T-helper 17 cell (primary cell): ENCODE measurements around the gene CST3. TPM values are rescaled to one million over a fixed set of nuclear protein-coding genes. Genes with fewer than 3 reads are reported as not detected.

ENCODE experiments used
- ATAC-seq: fragments of 150-1000 bp; cut with Tn5 transposase; 2 replicates; pipeline ENCODE4 v1.10.0; 2021; ENCODE audit warnings: mild to moderate bottlenecking, moderate library complexity
- DNase-seq, 3 donors: peaks; one replicate each; pipeline versions ENCODE4 v3.0.0 to v3.0.0-alpha.2; 2020 to 2021
- H3K9me3 ChIP-seq: one replicate; pipeline ENCODE4 v1.7.0; 2013; ENCODE audit warnings: low read length, mild to moderate bottlenecking; ENCODE audit not compliant: control insufficient read depth, poor library complexity, severe bottlenecking
- H3K27ac Mint-ChIP-seq: one replicate; pipeline ENCODE4 v1.8.0; 2022; ENCODE audit warnings: mild to moderate bottlenecking, moderate library complexity, mixed read lengths
- H3K27me3 Mint-ChIP-seq: one replicate; pipeline ENCODE4 v1.8.0; 2022; ENCODE audit warnings: mixed read lengths
- H3K36me3 Mint-ChIP-seq: one replicate; pipeline ENCODE4 v1.8.0; 2022; ENCODE audit warnings: low read depth, mixed read lengths
- H3K4me1 Mint-ChIP-seq: one replicate; pipeline ENCODE4 v1.8.0; 2022; ENCODE audit warnings: mild to moderate bottlenecking, mixed read lengths
- H3K4me3 Mint-ChIP-seq: one replicate; pipeline ENCODE4 v1.8.0; 2022; ENCODE audit warnings: mild to moderate bottlenecking, moderate library complexity, mixed read lengths
- total RNA-seq, 4 donors: library from RNA in 2 of 4; stranded (reverse) in 2 of 4; gene quantifications; one replicate each; pipeline ENCODE4 v1.2.3 and lab custom pipeline; 2022 to 2026

The CST3 gene
- total RNA-seq, 2 donors from 2014 or later = 29.5 to 87.5 TPM

DNA sequence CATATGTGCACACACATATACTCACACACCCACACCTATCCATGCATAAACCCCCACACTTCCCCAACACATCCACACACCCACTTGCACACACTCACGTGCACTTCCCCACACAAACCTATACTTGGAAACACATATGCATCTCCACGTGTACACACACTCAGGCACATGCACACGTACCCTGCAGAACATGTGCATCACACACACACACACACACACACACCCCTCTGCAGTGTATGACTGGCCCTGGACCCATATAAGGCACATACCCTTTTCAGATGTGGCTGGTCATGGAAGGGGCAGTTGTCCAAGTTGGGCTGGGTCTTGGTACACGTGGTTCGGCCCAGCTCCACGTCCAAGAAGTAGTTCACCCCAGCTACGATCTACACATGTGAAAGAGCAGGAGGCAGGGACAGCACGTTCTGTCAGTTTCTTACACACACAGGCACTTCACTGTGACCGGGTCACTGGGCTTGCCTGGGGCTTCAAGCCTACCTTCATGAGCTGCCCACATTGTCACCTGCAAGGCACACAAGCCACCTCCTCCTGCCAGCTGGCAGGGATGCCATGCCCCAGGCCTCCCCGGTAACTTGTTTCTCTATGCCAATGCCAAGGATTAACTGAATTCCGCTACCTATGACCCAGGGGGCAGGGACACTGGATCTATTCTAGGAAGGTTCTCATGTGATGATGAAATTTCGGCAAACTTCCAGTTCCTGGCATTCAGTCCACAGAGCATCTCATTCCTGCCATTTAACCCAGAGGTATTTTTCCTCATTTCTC lies 2.6 kb downstream of the CST3 start:
- Mint-ChIP-seq H3K4me1 (peaks cover 6% of the 10 kb centered on the region), H3K4me3 (no peak overlapping the region), H3K36me3 (peaks cover 5% of the 10 kb centered on the region), H3K27ac (no peak overlapping the region), H3K27me3 (peaks cover 51% of the 10 kb centered on the region)
- ATAC-seq (no peak), DNase-seq (no peak)
- no peaks in the 10 kb centered on the region for H3K9me3 ChIP-seq

- Mint-ChIP-seq H3K4me3 (no peak overlapping the region), H3K36me3 (peaks cover 5% of the 10 kb centered on the region), H3K27me3 (peaks cover 42% of the 10 kb centered on the region), H3K4me1 (peaks cover 6% of the 10 kb centered on the region), H3K27ac (no peak overlapping the region)
- DNase-seq (no peak), ATAC-seq (no peak)
- H3K9me3 ChIP-seq = no peaks in the 10 kb centered on the region
Measured at GRCh38 chr20:23634044-23634801, 3.5 kb downstream of the CST3 start.

DNA sequence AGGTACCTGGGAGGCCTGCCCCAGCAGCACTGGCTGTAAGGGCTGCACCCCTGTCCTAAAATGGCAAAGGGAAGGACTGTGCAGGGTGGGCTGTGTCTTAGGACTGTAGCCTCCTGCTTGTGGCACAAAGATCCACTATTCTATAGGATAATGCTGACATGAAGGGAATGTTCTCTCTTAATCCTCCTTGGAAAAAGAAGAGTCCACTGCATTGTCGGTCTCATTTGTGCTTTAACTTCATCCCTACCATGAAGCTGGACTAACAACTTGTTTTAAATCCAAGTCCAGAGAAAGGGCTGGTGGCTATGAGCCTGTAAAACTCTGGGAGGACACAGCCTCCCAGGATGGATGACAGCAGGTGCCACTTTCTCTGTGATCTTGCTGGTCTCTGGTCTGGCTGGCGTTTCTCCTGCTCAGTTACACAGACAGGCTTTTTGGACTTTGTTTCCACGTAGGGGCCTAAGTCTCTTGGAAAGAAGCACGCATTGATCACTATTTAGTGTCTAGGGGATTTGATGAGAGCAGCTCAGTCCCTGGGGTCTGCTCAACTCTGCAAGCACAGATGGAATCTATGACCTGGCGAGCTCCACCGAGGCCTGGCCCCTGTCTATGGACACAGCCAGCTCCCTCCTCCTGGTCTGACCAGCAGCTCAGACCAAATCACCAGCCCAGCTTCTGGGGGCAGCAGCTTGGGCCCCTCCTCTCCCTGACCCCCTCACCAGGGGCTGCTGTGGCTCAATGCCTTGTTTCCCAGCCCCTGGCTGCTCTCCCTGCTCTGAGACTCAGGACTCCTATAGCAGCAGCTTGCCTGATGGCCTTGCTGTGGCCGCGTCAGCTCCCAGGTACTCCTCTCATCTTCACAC lies 4.8 kb downstream of the CST3 start:
- H3K27me3 Mint-ChIP-seq = peaks cover 42% of the 10 kb centered on the region
- H3K4me3 Mint-ChIP-seq = no peak overlapping the region
- no peak for ATAC-seq
- peaks cover 6% of the 10 kb centered on the region for H3K4me1 Mint-ChIP-seq
- no peaks in the 10 kb centered on the region for H3K9me3 ChIP-seq
- peaks cover 7% of the 10 kb centered on the region for H3K36me3 Mint-ChIP-seq
- H3K27ac Mint-ChIP-seq = no peak overlapping the region
- DNase-seq = no peak

DNA sequence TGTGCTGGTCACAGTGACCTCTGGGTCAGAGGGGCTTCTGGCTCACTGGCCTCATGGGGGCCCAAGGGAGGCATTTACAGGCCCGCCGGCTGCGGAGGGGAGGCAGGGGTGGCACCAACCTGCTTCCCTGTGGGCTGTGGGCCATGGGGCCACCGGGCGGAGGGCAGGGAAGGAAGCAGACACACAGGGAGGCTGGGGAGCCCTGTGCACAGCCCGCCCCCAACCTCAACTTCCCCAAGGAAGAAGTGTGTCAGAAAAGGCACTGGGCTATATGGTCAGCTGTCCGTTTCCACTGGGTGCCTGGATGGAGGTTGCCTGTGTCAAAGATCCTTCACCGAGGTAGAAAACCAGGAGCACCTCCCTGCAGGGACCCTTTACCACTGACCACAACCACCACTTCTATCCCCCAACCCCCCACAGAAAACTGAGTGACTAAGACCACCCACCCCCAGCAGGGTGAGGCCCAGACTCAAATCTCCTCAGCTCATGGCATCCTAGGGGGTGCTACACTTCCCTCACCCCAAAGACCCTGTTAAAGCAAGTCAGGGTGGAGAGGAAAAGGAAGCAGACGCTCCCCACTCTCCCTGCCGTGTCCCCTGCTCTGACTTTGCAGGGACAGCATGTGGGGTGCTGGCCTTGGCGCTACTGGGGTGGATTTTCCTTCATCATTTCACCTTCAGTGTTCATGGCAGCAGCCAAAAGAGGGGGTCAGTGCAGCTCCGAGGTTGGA lies 5.6 kb downstream of the CST3 start:
- DNase-seq = no peak
- Mint-ChIP-seq H3K27me3 (peaks cover 42% of the 10 kb centered on the region), H3K4me1 (peaks cover 6% of the 10 kb centered on the region), H3K36me3 (peaks cover 7% of the 10 kb centered on the region), H3K27ac (no peak overlapping the region), H3K4me3 (no peak overlapping the region)
- ATAC-seq = no peak
- no peaks in the 10 kb centered on the region for H3K9me3 ChIP-seq

DNA sequence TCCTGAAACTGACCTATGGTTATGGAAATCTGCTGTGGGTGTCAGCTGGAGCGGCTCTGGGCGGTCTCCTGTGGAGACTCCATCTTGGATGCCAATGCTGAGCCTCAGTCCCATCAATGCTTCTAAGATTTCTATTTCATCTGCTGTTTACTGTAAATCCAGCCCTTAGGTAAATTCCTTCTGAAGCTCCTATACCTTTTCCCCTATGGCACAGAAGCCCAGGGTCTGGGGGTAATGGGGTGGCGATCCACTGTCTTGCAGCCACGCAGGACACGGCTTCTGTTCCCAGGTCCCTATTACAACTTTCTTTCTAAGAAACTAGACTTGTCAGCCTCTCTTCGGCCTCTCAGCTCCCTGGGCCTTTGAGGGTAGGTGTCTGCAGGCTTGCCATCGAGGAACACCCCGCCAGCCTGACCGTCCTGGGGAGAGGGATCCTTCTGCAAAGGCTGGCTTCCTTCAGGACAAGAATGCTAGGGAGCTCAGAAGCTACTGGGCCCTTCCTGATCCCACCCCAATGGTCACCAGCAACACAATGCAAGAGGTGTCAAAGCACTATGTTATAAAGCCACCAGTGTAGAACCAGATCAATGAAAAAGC lies 6.4 kb downstream of the CST3 start:
- H3K9me3 ChIP-seq = no peaks in the 10 kb centered on the region
- Mint-ChIP-seq H3K36me3 (peaks cover 4% of the 10 kb centered on the region), H3K4me3 (no peak overlapping the region), H3K4me1 (peaks cover 4% of the 10 kb centered on the region), H3K27ac (no peak overlapping the region), H3K27me3 (peaks cover 34% of the 10 kb centered on the region)
- DNase-seq = no peak
- ATAC-seq = no peak

DNA sequence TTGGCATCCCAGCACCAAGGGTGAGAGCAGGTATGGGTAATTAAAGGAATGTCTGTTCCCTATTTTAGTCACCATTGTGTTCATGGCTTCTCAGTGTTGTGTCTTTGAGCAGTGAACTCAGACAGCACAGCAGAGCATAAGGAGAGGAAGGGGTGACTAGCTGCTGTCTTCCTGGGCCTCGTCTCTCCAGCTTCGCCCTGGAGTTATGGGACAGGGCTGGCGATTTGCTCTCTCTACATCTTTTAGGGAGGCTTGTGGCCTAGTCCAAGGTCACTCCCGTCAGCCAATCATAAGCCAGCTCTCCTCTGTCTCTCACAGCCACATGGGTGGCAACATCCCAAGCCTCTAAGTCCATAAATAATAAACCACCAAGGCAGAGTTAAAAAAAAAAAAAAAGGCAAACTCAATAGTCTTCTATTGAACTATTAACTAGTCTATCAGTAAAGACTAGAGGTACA lies 7.3 kb downstream of the CST3 start:
- ATAC-seq (no peak), DNase-seq (no peak)
- H3K27me3 Mint-ChIP-seq = peaks cover 30% of the 10 kb centered on the region
- H3K4me3 Mint-ChIP-seq = no peak overlapping the region
- H3K4me1 Mint-ChIP-seq = peaks cover 4% of the 10 kb centered on the region
- no peaks in the 10 kb centered on the region for H3K9me3 ChIP-seq
- H3K36me3 Mint-ChIP-seq = peaks cover 4% of the 10 kb centered on the region
- no peak overlapping the region for H3K27ac Mint-ChIP-seq

DNA sequence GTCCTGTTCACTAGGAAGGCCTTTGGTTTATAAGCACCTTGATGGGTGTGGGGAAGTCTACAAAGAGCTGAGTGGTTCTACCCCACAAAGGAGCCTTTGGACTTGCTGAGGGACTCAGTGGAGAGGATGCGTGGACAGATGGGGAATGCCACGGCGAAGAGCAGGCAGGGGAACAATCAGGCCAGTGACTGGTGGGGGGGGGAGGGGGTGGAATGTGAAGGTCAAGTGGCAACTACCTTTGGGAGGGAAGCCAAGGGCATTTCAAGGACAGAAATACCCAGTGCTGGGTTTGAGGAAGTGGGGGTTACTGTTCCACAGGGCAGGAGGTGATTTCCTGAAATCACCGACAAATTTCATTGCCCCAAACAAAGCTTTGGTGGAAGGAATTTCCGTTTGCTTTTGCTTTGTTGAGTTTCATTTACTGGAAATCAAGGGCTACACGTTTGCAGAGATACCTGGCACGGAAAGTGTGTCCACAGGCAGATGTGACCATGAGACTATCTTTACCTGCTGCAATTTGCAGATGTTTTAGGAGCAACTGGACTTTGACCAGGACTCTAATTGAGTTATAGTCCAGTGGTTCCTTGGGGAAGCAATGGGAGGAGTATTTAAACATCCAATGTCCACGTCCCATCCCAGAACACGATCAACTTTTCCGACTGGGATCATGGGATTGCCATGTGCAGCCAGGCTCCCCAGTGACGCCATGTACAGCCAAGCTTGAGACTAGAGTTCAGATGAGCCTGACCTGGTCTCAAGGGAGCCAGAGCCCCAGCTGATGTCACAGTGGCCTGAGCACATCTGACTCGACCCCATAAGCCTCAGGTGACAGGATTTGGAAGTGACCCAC lies 8.0 kb downstream of the CST3 start:
- no peak overlapping the region for H3K4me3 Mint-ChIP-seq
- no peak overlapping the region for H3K27ac Mint-ChIP-seq
- no peak for DNase-seq
- no peak for ATAC-seq
- no peaks in the 10 kb centered on the region for H3K9me3 ChIP-seq
- peaks cover under 1% of the 10 kb centered on the region for H3K4me1 Mint-ChIP-seq
- H3K27me3 Mint-ChIP-seq = peaks cover 23% of the 10 kb centered on the region
- H3K36me3 Mint-ChIP-seq = peaks cover 4% of the 10 kb centered on the region

DNA sequence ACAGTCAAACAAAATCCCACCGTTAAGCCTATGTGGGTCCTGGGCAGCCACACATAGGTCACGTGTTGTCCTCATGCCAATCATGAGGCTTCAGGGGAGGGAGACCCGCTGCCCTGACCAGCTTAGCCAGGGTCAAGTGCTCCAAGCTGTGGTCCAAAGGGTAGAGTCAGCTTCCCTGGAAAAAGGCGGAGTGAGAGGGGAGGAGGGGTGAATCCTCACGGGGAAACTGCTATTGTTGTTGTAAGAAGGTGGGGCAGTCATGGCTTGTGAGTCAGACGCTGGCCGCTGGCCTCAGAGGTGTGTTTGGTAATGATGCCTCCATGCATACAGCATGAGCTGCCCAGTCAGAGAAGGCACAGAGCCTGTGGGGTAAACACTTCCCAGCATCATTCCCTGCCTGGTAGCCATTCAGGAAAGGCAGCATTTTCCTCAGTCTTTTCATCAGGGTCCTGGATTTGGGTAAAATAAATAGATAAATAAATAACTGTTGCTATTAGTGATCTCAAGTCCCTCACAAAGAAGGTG lies 8.7 kb downstream of the CST3 start:
- H3K27ac Mint-ChIP-seq = no peak overlapping the region
- peaks cover 21% of the 10 kb centered on the region for H3K27me3 Mint-ChIP-seq
- H3K9me3 ChIP-seq = no peaks in the 10 kb centered on the region
- DNase-seq = no peak
- peaks cover 3% of the 10 kb centered on the region for H3K4me1 Mint-ChIP-seq
- no peak for ATAC-seq
- H3K36me3 Mint-ChIP-seq = peaks cover 2% of the 10 kb centered on the region
- no peak overlapping the region for H3K4me3 Mint-ChIP-seq

DNA sequence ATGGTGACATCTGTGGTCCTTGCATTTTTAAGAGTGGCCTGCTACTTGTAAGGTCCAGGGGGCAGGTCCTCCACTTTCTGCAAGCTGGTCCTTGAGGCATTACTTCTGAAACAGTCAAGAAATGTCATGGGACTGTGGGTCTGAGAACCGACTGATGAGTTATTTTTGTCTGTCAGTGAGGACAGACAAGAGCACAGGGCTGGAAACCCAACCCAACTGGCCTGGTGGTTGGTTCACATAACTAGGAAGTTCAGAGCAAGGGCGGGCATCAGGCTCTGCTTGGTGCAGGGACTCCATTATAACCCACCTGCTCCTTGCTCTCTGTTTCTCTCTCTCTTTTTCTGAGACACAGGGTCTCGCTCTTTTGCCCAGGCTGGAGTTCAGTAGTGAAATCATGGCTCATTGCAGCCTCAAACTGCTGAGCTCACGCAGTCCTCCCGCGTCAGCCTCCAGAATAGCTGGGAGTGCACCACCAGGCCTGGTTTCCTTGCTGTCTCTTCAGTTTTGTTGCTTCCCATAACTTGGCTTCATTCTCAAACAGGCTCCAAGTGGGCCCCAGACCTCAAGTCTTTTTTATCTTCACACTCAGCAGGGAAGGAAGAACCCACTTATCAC lies 9.2 kb downstream of the CST3 start:
- Mint-ChIP-seq H3K27ac (no peak overlapping the region), H3K4me1 (peaks cover 3% of the 10 kb centered on the region), H3K27me3 (peaks cover 23% of the 10 kb centered on the region), H3K4me3 (no peak overlapping the region), H3K36me3 (peaks cover 2% of the 10 kb centered on the region)
- ATAC-seq = no peak
- no peak for DNase-seq
- no peaks in the 10 kb centered on the region for H3K9me3 ChIP-seq

- no peak overlapping the region for H3K27ac Mint-ChIP-seq
- no peak for DNase-seq
- no peak for ATAC-seq
- H3K27me3 Mint-ChIP-seq = peaks cover 23% of the 10 kb centered on the region
- H3K9me3 ChIP-seq = no peaks in the 10 kb centered on the region
- peaks cover 3% of the 10 kb centered on the region for H3K4me1 Mint-ChIP-seq
- H3K4me3 Mint-ChIP-seq = no peak overlapping the region
- peaks cover 2% of the 10 kb centered on the region for H3K36me3 Mint-ChIP-seq
Measured at GRCh38 chr20:23627501-23627900, 10.3 kb downstream of the CST3 start.

DNA sequence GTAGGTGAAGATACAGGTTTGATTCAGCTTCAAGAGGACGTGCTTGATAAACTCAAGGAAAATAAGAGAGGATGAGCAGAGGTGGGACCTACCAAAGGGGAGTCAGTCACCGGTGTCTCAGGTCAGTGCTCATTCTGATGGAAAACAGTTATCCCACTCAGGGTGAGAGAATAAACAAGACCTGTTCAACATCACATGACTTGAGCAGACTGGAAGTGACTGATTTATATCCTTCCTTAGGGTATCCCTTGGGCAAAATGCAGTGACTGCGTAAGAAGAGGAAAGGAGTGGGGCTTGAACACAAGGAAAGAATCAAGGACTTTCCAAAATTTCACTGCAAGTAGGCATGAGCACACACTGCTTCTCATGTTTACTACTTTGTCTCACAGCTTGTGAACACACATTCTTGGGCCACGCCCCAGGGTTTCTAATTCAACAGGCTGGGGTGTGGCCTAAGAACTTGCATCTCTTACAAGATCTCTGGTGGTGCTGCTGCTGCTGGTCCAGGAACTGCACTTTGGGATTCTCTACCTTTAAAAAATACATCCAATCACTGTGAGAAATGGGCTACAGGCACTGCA lies 11.6 kb downstream of the CST3 start:
- DNase-seq (no peak), ATAC-seq (no peak)
- Mint-ChIP-seq H3K4me1 (peaks cover 3% of the 10 kb centered on the region), H3K27me3 (peaks cover 28% of the 10 kb centered on the region), H3K4me3 (no peak overlapping the region), H3K27ac (no peak overlapping the region), H3K36me3 (peaks cover 4% of the 10 kb centered on the region)
- H3K9me3 ChIP-seq = no peaks in the 10 kb centered on the region
